WERI-Rb-1 (cell line): ENCODE measurements around the gene DENND6A.

Experiments
- DNase-seq: peaks from one replicate; pipeline ENCODE4 v3.0.0-alpha.2; 2020
- H3K27ac ChIP-seq: fragments of 250-450 bp; sonication (Bioruptor Pico); 2 replicates; pipeline ENCODE4 v1.5.1; 2020; ENCODE audit warnings: mild to moderate bottlenecking, moderate library complexity
- H3K27me3 ChIP-seq: fragments of 250-450 bp; sonication (Bioruptor Pico); 2 replicates; pipeline ENCODE4 v1.5.1; 2021; ENCODE audit warnings: mild to moderate bottlenecking, low read depth, moderate library complexity; ENCODE audit not compliant: insufficient read depth, severe bottlenecking
- H3K36me3 ChIP-seq: fragments of 250-450 bp; sonication (Bioruptor Pico); 2 replicates; pipeline ENCODE4 v1.5.1; 2020; ENCODE audit warnings: mild to moderate bottlenecking, moderate library complexity
- H3K4me3 ChIP-seq: 2 replicates; pipeline ENCODE4 v1.5.1; 2011; ENCODE audit warnings: low read depth, mild to moderate bottlenecking, control low read depth, low read length
- H3K9me3 ChIP-seq: fragments of 250-450 bp; sonication (Bioruptor Pico); 2 replicates; pipeline ENCODE4 v1.5.1; 2021; ENCODE audit warnings: mild to moderate bottlenecking, moderate library complexity; ENCODE audit not compliant: severe bottlenecking
- CTCF ChIP-seq: IDR thresholded peaks from 2 replicates; pipeline ENCODE4 v1.5.1; 2011; ENCODE audit warnings: low read depth, mild to moderate bottlenecking, control low read depth, inconsistent platforms, low read length

DENND6A gene

GRCh38 chr3:57691411-57692132 is 1.3 kb downstream of the DENND6A start:
- no peak for DNase-seq
- peak overlapping the region; percentile 92 for H3K4me3 ChIP-seq
- no peaks in the 10 kb centered on the region for H3K9me3 ChIP-seq
- no peaks in the 10 kb centered on the region for H3K36me3 ChIP-seq
- H3K27me3 ChIP-seq, result no peaks in the 10 kb centered on the region
- H3K27ac ChIP-seq, result no peak overlapping the region; the same call in 1 of the 2 replicates
- TF ChIP-seq CTCF, result no peak

- H3K27ac ChIP-seq, result no peak overlapping the region
- no peak overlapping the region for H3K4me3 ChIP-seq
- no peaks in the 10 kb centered on the region for H3K27me3 ChIP-seq
- no peaks in the 10 kb centered on the region for H3K9me3 ChIP-seq
- no peak for TF ChIP-seq CTCF
- no peak for DNase-seq
- H3K36me3 ChIP-seq, result no peaks in the 10 kb centered on the region
Measured at GRCh38 chr3:57689367-57690053, 3.4 kb downstream of the DENND6A start.

GRCh38 chr3:57688291-57688690 is 4.6 kb downstream of the DENND6A start:
- TF ChIP-seq CTCF, result no peak
- DNase-seq, result no peak
- Histone ChIP-seq H3K36me3 (no peaks in the 10 kb centered on the region), H3K27me3 (no peaks in the 10 kb centered on the region), H3K9me3 (no peaks in the 10 kb centered on the region), H3K27ac (no peak overlapping the region), H3K4me3 (no peak overlapping the region)

GRCh38 chr3:57683286-57683685 is 9.6 kb downstream of the DENND6A start:
- no peak for TF ChIP-seq CTCF
- peaks cover 5% of the 10 kb centered on the region; the same call in 1 of the 2 replicates for H3K36me3 ChIP-seq
- H3K27me3 ChIP-seq, result no peaks in the 10 kb centered on the region
- no peak for DNase-seq
- H3K27ac ChIP-seq, result no peak overlapping the region
- H3K4me3 ChIP-seq, result no peak overlapping the region
- no peaks in the 10 kb centered on the region for H3K9me3 ChIP-seq

- no peaks in the 10 kb centered on the region for H3K27me3 ChIP-seq
- TF ChIP-seq CTCF, result no peak
Measured at GRCh38 chr3:57682284-57682683, 10.6 kb downstream of the DENND6A start.

More at GRCh38 chr3:57682284-57682683, 10.6 kb downstream of the DENND6A start:
- Histone ChIP-seq H3K9me3 (no peaks in the 10 kb centered on the region), H3K27ac (no peak overlapping the region), H3K36me3 (peaks cover 5% of the 10 kb centered on the region; the same call in 1 of the 2 replicates), H3K4me3 (no peak overlapping the region)
- no peak for DNase-seq
